Thyroid gland (tissue), 4 donors: Measurements from ENCODE around the gene SAMMSON. TPM values are rescaled to one million over a fixed set of nuclear protein-coding genes. Genes with fewer than 3 reads are reported as not detected.

Source experiments
- DNase-seq, 2 donors: peaks; one replicate each; pipeline ENCODE4 v3.0.0-alpha.2; 2019
- H3K27ac ChIP-seq, 3 donors: fragments of 200-600 bp; sonication (generic); 1 replicate in 2 of 3; 2 replicates in 1 of 3; pipeline ENCODE4 v1.5.1; 2016 to 2019; ENCODE audit warnings: mild to moderate bottlenecking in 1 of 3, moderate library complexity in 1 of 3
- H3K27me3 ChIP-seq: fragments of 200-600 bp; sonication (generic); one replicate; pipeline ENCODE4 v1.5.1; 2019
- H3K36me3 ChIP-seq, 2 donors: fragments of 200-600 bp; sonication (generic); one replicate each; pipeline ENCODE4 v1.5.1; 2016 to 2019
- H3K4me1 ChIP-seq, 2 donors: fragments of 200-600 bp; sonication (generic); one replicate each; pipeline ENCODE4 v1.5.1; 2017 to 2019
- H3K4me3 ChIP-seq, 3 donors: fragments of 200-600 bp; sonication (generic); replicated peaks in 1 of 3; 1 replicate in 2 of 3; 2 replicates in 1 of 3; pipeline ENCODE4 v1.5.1; 2016; ENCODE audit warnings: mild to moderate bottlenecking in 1 of 3
- H3K9me3 ChIP-seq: fragments of 200-600 bp; sonication (generic); one replicate; pipeline ENCODE4 v1.5.1; 2017
- POLR2A ChIP-seq, 2 donors: fragments of 450-650 bp; IDR thresholded peaks; one replicate each; pipeline ENCODE4 v1.6.1; 2017; ENCODE audit warnings: antibody characterized with exemption in 2 of 2, mild to moderate bottlenecking in 2 of 2, moderate library complexity in 1 of 2
- WGBS, 2 donors: methylation state at CpG; one replicate each; pipeline ENCODE4 v1.1.5; 2017; 5-methylcytosine and 5-hydroxymethylcytosine counted together
- intact Hi-C: fragments of 100-400 bp; cut with DNase I; formaldehyde crosslinking; loops from one replicate; pipeline ENCODE4 v1.15.1; 2023
- total RNA-seq, 4 donors: library from RNA; depleted of rRNA; stranded (reverse); fragments of >200 nt; gene quantifications; one replicate each; pipeline ENCODE4 v1.2.3, GENCODE V29; 2016
- TF ChIP-seq, protein P1 (sequence below), 6 experiments: fragments of 200-600 bp in 3 of 6; fragments of 450-650 bp in 3 of 6; sonication (generic) in 3 of 6; IDR thresholded peaks; one replicate each; pipeline ENCODE4 v1.5.1; 2016 to 2019; ENCODE audit warnings: antibody characterized with exemption in 6 of 6, mild to moderate bottlenecking in 2 of 6, inconsistent platforms in 1 of 6, moderate library complexity in 1 of 6

Gene SAMMSON
- total RNA-seq, 4 donors from 2014 or later: 0.27 to 0.75 (median 0.63) TPM

- Histone ChIP-seq H3K27ac (no peak overlapping the region), H3K4me1 (no peaks in the 10 kb centered on the region), H3K27me3 (no peaks in the 10 kb centered on the region), H3K36me3 (peaks cover 0 to 9% of the 10 kb centered on the region in 2 donors), H3K9me3 (no peaks in the 10 kb centered on the region), H3K4me3 (no peak overlapping the region)
- intact Hi-C loops: no loop called here
- TF ChIP-seq POLR2A (IDR thresholded peaks at IDR 0.05): no peak
- TF ChIP-seq, protein P1, sequence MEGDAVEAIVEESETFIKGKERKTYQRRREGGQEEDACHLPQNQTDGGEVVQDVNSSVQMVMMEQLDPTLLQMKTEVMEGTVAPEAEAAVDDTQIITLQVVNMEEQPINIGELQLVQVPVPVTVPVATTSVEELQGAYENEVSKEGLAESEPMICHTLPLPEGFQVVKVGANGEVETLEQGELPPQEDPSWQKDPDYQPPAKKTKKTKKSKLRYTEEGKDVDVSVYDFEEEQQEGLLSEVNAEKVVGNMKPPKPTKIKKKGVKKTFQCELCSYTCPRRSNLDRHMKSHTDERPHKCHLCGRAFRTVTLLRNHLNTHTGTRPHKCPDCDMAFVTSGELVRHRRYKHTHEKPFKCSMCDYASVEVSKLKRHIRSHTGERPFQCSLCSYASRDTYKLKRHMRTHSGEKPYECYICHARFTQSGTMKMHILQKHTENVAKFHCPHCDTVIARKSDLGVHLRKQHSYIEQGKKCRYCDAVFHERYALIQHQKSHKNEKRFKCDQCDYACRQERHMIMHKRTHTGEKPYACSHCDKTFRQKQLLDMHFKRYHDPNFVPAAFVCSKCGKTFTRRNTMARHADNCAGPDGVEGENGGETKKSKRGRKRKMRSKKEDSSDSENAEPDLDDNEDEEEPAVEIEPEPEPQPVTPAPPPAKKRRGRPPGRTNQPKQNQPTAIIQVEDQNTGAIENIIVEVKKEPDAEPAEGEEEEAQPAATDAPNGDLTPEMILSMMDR (IDR thresholded peaks at IDR 0.05): no peak
- DNase-seq: no peak
- 85 to 89% methylated on average over 6 of the region's 6 CpGs for WGBS, 2 donors
Observed at GRCh38 chr3:69967156-69967555, 32.4 kb upstream of the SAMMSON start.

- Histone ChIP-seq H3K27ac (no peak overlapping the region), H3K36me3 (no peaks in the 10 kb centered on the region), H3K4me3 (no peak overlapping the region), H3K9me3 (no peaks in the 10 kb centered on the region), H3K27me3 (no peaks in the 10 kb centered on the region), H3K4me1 (no peaks in the 10 kb centered on the region)
- no peak for TF ChIP-seq POLR2A (IDR thresholded peaks at IDR 0.05)
- TF ChIP-seq, protein P1 (IDR thresholded peaks at IDR 0.05): no peak
- WGBS, 2 donors: 87 to 92% methylated on average over 5 of the region's 5 CpGs
- no peak for DNase-seq
- intact Hi-C loops: no loop called here
Observed at GRCh38 chr3:69970827-69971226, 28.7 kb upstream of the SAMMSON start.

GRCh38 chr3:69972672-69973071 is 26.9 kb upstream of the SAMMSON start:
- H3K4me3 ChIP-seq: no peak overlapping the region

GRCh38 chr3:69976021-69976420 is 23.5 kb upstream of the SAMMSON start:
- Histone ChIP-seq H3K36me3 (no peaks in the 10 kb centered on the region), H3K4me1 (no peaks in the 10 kb centered on the region), H3K27me3 (no peaks in the 10 kb centered on the region), H3K9me3 (no peaks in the 10 kb centered on the region), H3K27ac (no peak overlapping the region), H3K4me3 (no peak overlapping the region)
- TF ChIP-seq, protein P1 (IDR thresholded peaks at IDR 0.05): no peak
- no peak for TF ChIP-seq POLR2A (IDR thresholded peaks at IDR 0.05)
- intact Hi-C loops: no loop called here
- no peak for DNase-seq
- 83 to 89% methylated on average over 2 of the region's 2 CpGs for WGBS, 2 donors

More at GRCh38 chr3:69972672-69973071, 26.9 kb upstream of the SAMMSON start:
- WGBS, 2 donors: 96 to 97% methylated on average over 4 of the region's 4 CpGs
- Histone ChIP-seq H3K36me3 (no peaks in the 10 kb centered on the region), H3K27me3 (no peaks in the 10 kb centered on the region), H3K4me1 (no peaks in the 10 kb centered on the region), H3K27ac (no peak overlapping the region), H3K9me3 (no peaks in the 10 kb centered on the region)
- TF ChIP-seq, protein P1 (IDR thresholded peaks at IDR 0.05): no peak
- TF ChIP-seq POLR2A (IDR thresholded peaks at IDR 0.05): no peak
- no peak for DNase-seq
- intact Hi-C loops: no loop called here

GRCh38 chr3:69983546-69984265 is 15.8 kb upstream of the SAMMSON start:
- TF ChIP-seq POLR2A (IDR thresholded peaks at IDR 0.05): no peak
- TF ChIP-seq, protein P1 (IDR thresholded peaks at IDR 0.05): no peak
- peaks cover 4% of the 10 kb centered on the region in 2 donors for H3K4me1 ChIP-seq
- no peaks in the 10 kb centered on the region for H3K9me3 ChIP-seq
- H3K27ac ChIP-seq: no peak overlapping the region
- no peak overlapping the region for H3K4me3 ChIP-seq
- no peaks in the 10 kb centered on the region for H3K27me3 ChIP-seq
- H3K36me3 ChIP-seq: no peaks in the 10 kb centered on the region
- intact Hi-C loops: no loop called here
- WGBS, 2 donors: 85 to 89% methylated on average over 5 of the region's 5 CpGs
- no peak for DNase-seq
